Measurements from ENCODE around the gene ASGR2.

DNA sequence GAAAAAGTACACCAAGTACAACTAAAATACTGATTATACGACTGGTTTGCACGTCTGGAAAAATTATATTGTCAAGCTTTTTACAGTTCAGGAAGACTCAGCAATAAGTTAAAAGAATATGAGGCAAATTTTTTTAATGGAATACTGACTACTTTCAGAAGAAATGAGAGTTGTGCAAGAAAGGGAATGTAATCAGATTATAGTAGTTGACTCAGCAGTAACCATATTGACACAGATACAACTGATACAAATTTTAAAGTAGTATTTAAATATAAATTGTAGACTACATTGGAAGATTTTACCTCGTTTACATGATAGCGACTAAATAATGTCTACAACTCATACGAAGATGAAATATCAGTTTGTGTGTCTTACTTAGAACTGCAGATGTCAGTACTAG is 16.7 kb downstream of the ASGR2 start:
- no peak for TF ChIP-seq POLR2A (IDR thresholded peaks at IDR 0.05)
- TF ChIP-seq, protein P1, sequence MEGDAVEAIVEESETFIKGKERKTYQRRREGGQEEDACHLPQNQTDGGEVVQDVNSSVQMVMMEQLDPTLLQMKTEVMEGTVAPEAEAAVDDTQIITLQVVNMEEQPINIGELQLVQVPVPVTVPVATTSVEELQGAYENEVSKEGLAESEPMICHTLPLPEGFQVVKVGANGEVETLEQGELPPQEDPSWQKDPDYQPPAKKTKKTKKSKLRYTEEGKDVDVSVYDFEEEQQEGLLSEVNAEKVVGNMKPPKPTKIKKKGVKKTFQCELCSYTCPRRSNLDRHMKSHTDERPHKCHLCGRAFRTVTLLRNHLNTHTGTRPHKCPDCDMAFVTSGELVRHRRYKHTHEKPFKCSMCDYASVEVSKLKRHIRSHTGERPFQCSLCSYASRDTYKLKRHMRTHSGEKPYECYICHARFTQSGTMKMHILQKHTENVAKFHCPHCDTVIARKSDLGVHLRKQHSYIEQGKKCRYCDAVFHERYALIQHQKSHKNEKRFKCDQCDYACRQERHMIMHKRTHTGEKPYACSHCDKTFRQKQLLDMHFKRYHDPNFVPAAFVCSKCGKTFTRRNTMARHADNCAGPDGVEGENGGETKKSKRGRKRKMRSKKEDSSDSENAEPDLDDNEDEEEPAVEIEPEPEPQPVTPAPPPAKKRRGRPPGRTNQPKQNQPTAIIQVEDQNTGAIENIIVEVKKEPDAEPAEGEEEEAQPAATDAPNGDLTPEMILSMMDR (IDR thresholded peaks at IDR 0.05), result no peak

Measured in Peyer's patch (tissue), 4 donors.